ENCODE measurements around the gene MED1.
"Not testable (repeated sequence)": the region's sequence is repeated elsewhere in the genome, so short reads cannot be mapped to it uniquely, and the experiment has no call there.

Gene MED1

GRCh38 chr17:39367805-39368204 lies 83.3 kb downstream of the MED1 start:
- not testable (repeated sequence) for H3K4me3 ChIP-seq (ENCODE audit: low read length in 2 of 2); H3K36me3 ChIP-seq (ENCODE audit: control insufficient read depth in 2 of 2, insufficient read depth in 2 of 2, low read length in 2 of 2); H3K9ac ChIP-seq (ENCODE audit: low read depth in 1 of 2, low read length in 2 of 2); H3K27ac ChIP-seq (ENCODE audit: low read depth in 2 of 2, low read length in 2 of 2); H3K27me3 ChIP-seq (ENCODE audit: control insufficient read depth in 2 of 2, insufficient read depth in 2 of 2, low read length in 2 of 2); H3K9me3 ChIP-seq (ENCODE audit: control insufficient read depth in 2 of 2, low read length in 2 of 2); H3K4me1 ChIP-seq (ENCODE audit: control insufficient read depth in 2 of 2, insufficient read depth in 2 of 2, low read length in 2 of 2)

GRCh38 chr17:39365872-39366271 lies 85.2 kb downstream of the MED1 start:
- H3K36me3 ChIP-seq (ENCODE audit: control insufficient read depth in 2 of 2, insufficient read depth in 2 of 2, low read length in 2 of 2): no peaks in the 10 kb centered on the region
- no peak overlapping the region for H3K4me3 ChIP-seq (ENCODE audit: low read length in 2 of 2)
- no peak overlapping the region for H3K27ac ChIP-seq (ENCODE audit: low read depth in 2 of 2, low read length in 2 of 2)
- H3K9ac ChIP-seq (ENCODE audit: low read depth in 1 of 2, low read length in 2 of 2): no peak overlapping the region
- peaks cover 0 to 3% of the 10 kb centered on the region in 2 donors for H3K4me1 ChIP-seq (ENCODE audit: control insufficient read depth in 2 of 2, insufficient read depth in 2 of 2, low read length in 2 of 2)
- no peaks in the 10 kb centered on the region for H3K27me3 ChIP-seq (ENCODE audit: control insufficient read depth in 2 of 2, insufficient read depth in 2 of 2, low read length in 2 of 2)
- H3K9me3 ChIP-seq (ENCODE audit: control insufficient read depth in 2 of 2, low read length in 2 of 2): no peaks in the 10 kb centered on the region

- Histone ChIP-seq H3K36me3 (ENCODE audit: control insufficient read depth in 2 of 2, insufficient read depth in 2 of 2, low read length in 2 of 2) (no peaks in the 10 kb centered on the region), H3K9me3 (ENCODE audit: control insufficient read depth in 2 of 2, low read length in 2 of 2) (no peaks in the 10 kb centered on the region), H3K4me3 (ENCODE audit: low read length in 2 of 2) (no peak overlapping the region), H3K27ac (ENCODE audit: low read depth in 2 of 2, low read length in 2 of 2) (no peak overlapping the region), H3K4me1 (ENCODE audit: control insufficient read depth in 2 of 2, insufficient read depth in 2 of 2, low read length in 2 of 2) (peaks cover 0 to 3% of the 10 kb centered on the region in 2 donors), H3K9ac (ENCODE audit: low read depth in 1 of 2, low read length in 2 of 2) (no peak overlapping the region), H3K27me3 (ENCODE audit: control insufficient read depth in 2 of 2, insufficient read depth in 2 of 2, low read length in 2 of 2) (no peaks in the 10 kb centered on the region)
Observed at GRCh38 chr17:39365242-39365641, 85.8 kb downstream of the MED1 start.

GRCh38 chr17:39364236-39365025 lies 86.6 kb downstream of the MED1 start:
- H3K9ac ChIP-seq (ENCODE audit: low read depth in 1 of 2, low read length in 2 of 2): no peak overlapping the region
- no peaks in the 10 kb centered on the region for H3K9me3 ChIP-seq (ENCODE audit: control insufficient read depth in 2 of 2, low read length in 2 of 2)
- H3K4me1 ChIP-seq (ENCODE audit: control insufficient read depth in 2 of 2, insufficient read depth in 2 of 2, low read length in 2 of 2): peaks cover 0 to 3% of the 10 kb centered on the region in 2 donors
- H3K36me3 ChIP-seq (ENCODE audit: control insufficient read depth in 2 of 2, insufficient read depth in 2 of 2, low read length in 2 of 2): no peaks in the 10 kb centered on the region
- no peaks in the 10 kb centered on the region for H3K27me3 ChIP-seq (ENCODE audit: control insufficient read depth in 2 of 2, insufficient read depth in 2 of 2, low read length in 2 of 2)
- no peak overlapping the region for H3K4me3 ChIP-seq (ENCODE audit: low read length in 2 of 2)
- H3K27ac ChIP-seq (ENCODE audit: low read depth in 2 of 2, low read length in 2 of 2): no peak overlapping the region

GRCh38 chr17:39361064-39361463 lies 90.0 kb downstream of the MED1 start:
- Histone ChIP-seq H3K9me3 (ENCODE audit: control insufficient read depth in 2 of 2, low read length in 2 of 2) (no peaks in the 10 kb centered on the region), H3K4me3 (ENCODE audit: low read length in 2 of 2) (no peak overlapping the region), H3K27me3 (ENCODE audit: control insufficient read depth in 2 of 2, insufficient read depth in 2 of 2, low read length in 2 of 2) (no peaks in the 10 kb centered on the region), H3K4me1 (ENCODE audit: control insufficient read depth in 2 of 2, insufficient read depth in 2 of 2, low read length in 2 of 2) (peaks cover 3 to 12% of the 10 kb centered on the region in 2 donors), H3K36me3 (ENCODE audit: control insufficient read depth in 2 of 2, insufficient read depth in 2 of 2, low read length in 2 of 2) (no peaks in the 10 kb centered on the region), H3K27ac (ENCODE audit: low read depth in 2 of 2, low read length in 2 of 2) (no peak overlapping the region), H3K9ac (ENCODE audit: low read depth in 1 of 2, low read length in 2 of 2) (no peak overlapping the region)

- Histone ChIP-seq H3K4me1 (ENCODE audit: control insufficient read depth in 2 of 2, insufficient read depth in 2 of 2, low read length in 2 of 2) (peaks cover 3 to 12% of the 10 kb centered on the region in 2 donors), H3K27ac (ENCODE audit: low read depth in 2 of 2, low read length in 2 of 2) (no peak overlapping the region), H3K27me3 (ENCODE audit: control insufficient read depth in 2 of 2, insufficient read depth in 2 of 2, low read length in 2 of 2) (no peaks in the 10 kb centered on the region), H3K9ac (ENCODE audit: low read depth in 1 of 2, low read length in 2 of 2) (no peak overlapping the region), H3K4me3 (ENCODE audit: low read length in 2 of 2) (no peak overlapping the region), H3K9me3 (ENCODE audit: control insufficient read depth in 2 of 2, low read length in 2 of 2) (no peaks in the 10 kb centered on the region), H3K36me3 (ENCODE audit: control insufficient read depth in 2 of 2, insufficient read depth in 2 of 2, low read length in 2 of 2) (no peaks in the 10 kb centered on the region)
Observed at GRCh38 chr17:39360537-39360936, 90.5 kb downstream of the MED1 start.

GRCh38 chr17:39359994-39360393 lies 91.1 kb downstream of the MED1 start:
- no peaks in the 10 kb centered on the region for H3K27me3 ChIP-seq (ENCODE audit: control insufficient read depth in 2 of 2, insufficient read depth in 2 of 2, low read length in 2 of 2)
- H3K4me3 ChIP-seq (ENCODE audit: low read length in 2 of 2): no peak overlapping the region
- no peak overlapping the region for H3K27ac ChIP-seq (ENCODE audit: low read depth in 2 of 2, low read length in 2 of 2)
- H3K9me3 ChIP-seq (ENCODE audit: control insufficient read depth in 2 of 2, low read length in 2 of 2): no peaks in the 10 kb centered on the region
- H3K36me3 ChIP-seq (ENCODE audit: control insufficient read depth in 2 of 2, insufficient read depth in 2 of 2, low read length in 2 of 2): no peaks in the 10 kb centered on the region
- no peak overlapping the region for H3K9ac ChIP-seq (ENCODE audit: low read depth in 1 of 2, low read length in 2 of 2)
- peaks cover 3 to 9% of the 10 kb centered on the region in 2 donors for H3K4me1 ChIP-seq (ENCODE audit: control insufficient read depth in 2 of 2, insufficient read depth in 2 of 2, low read length in 2 of 2)

- H3K4me3 ChIP-seq (ENCODE audit: low read length in 2 of 2): peak overlapping the region in 1 of 2 donors; percentile 61
- no peaks in the 10 kb centered on the region for H3K27me3 ChIP-seq (ENCODE audit: control insufficient read depth in 2 of 2, insufficient read depth in 2 of 2, low read length in 2 of 2)
- H3K9ac ChIP-seq (ENCODE audit: low read depth in 1 of 2, low read length in 2 of 2): peak overlapping the region in 1 of 2 donors; percentile 3
- H3K36me3 ChIP-seq (ENCODE audit: control insufficient read depth in 2 of 2, insufficient read depth in 2 of 2, low read length in 2 of 2): no peaks in the 10 kb centered on the region
- peak overlapping the region; percentile 74 to 75 for H3K27ac ChIP-seq (ENCODE audit: low read depth in 2 of 2, low read length in 2 of 2)
- H3K9me3 ChIP-seq (ENCODE audit: control insufficient read depth in 2 of 2, low read length in 2 of 2): no peaks in the 10 kb centered on the region
- peaks cover 3 to 9% of the 10 kb centered on the region in 2 donors for H3K4me1 ChIP-seq (ENCODE audit: control insufficient read depth in 2 of 2, insufficient read depth in 2 of 2, low read length in 2 of 2)
Observed at GRCh38 chr17:39357986-39358385, 93.1 kb downstream of the MED1 start.

- H3K36me3 ChIP-seq (ENCODE audit: control insufficient read depth in 2 of 2, insufficient read depth in 2 of 2, low read length in 2 of 2): no peaks in the 10 kb centered on the region
- H3K4me3 ChIP-seq (ENCODE audit: low read length in 2 of 2): peak overlapping the region; percentile 43 to 61
- no peaks in the 10 kb centered on the region for H3K27me3 ChIP-seq (ENCODE audit: control insufficient read depth in 2 of 2, insufficient read depth in 2 of 2, low read length in 2 of 2)
- peak overlapping the region in 1 of 2 donors; percentile 3 for H3K9ac ChIP-seq (ENCODE audit: low read depth in 1 of 2, low read length in 2 of 2)
- peak overlapping the region; percentile 74 to 75 for H3K27ac ChIP-seq (ENCODE audit: low read depth in 2 of 2, low read length in 2 of 2)
- H3K9me3 ChIP-seq (ENCODE audit: control insufficient read depth in 2 of 2, low read length in 2 of 2): no peaks in the 10 kb centered on the region
- H3K4me1 ChIP-seq (ENCODE audit: control insufficient read depth in 2 of 2, insufficient read depth in 2 of 2, low read length in 2 of 2): peaks cover 3 to 11% of the 10 kb centered on the region in 2 donors
Observed at GRCh38 chr17:39357488-39357887, 93.6 kb downstream of the MED1 start.
